B cell (primary cell): Measurements from ENCODE around the gene PPP1R14D. TPM values are rescaled to one million over a fixed set of nuclear protein-coding genes. Genes with fewer than 3 reads are reported as not detected.

Experiments used
- ATAC-seq: fragments of 200-7000 bp; cut with Tn5 transposase; one replicate; pipeline ENCODE4 v1.10.0; 2021; ENCODE audit warnings: low read depth, mild to moderate bottlenecking, moderate number of reproducible peaks, moderate library complexity
- CTCF ChIA-PET: fragments of 350-600 bp; sonication (Branson Sonifier 250); formaldehyde crosslinking; loops from one replicate; lab custom pipeline; 2021; ENCODE audit warnings: antibody characterized with exemption, inconsistent platforms; lab: Charles Lee
- POLR2A ChIA-PET: fragments of 350-600 bp; sonication (Branson Sonifier 250); formaldehyde crosslinking; loops from one replicate; lab custom pipeline; 2021; ENCODE audit warnings: antibody characterized with exemption; lab: Charles Lee
- DNase-seq: peaks from one replicate; pipeline ENCODE4 v3.0.0; 2013
- H2AFZ ChIP-seq: 2 replicates; pipeline ENCODE4 v1.6.1; 2012; ENCODE audit warnings: mild to moderate bottlenecking, low read depth, low read length; ENCODE audit not compliant: insufficient read depth, poor library complexity, severe bottlenecking
- H3K27ac ChIP-seq, 2 donors: 1 replicate in 1 of 2; 2 replicates in 1 of 2; pipeline ENCODE4 v1.5.1; 2012 to 2013; ENCODE audit warnings: low read length in 2 of 2, mild to moderate bottlenecking in 2 of 2, moderate library complexity in 1 of 2
- H3K27me3 ChIP-seq, 4 experiments: fragments of 200-600 bp in 1 of 4; sonication (generic) in 1 of 4; replicated peaks in 1 of 4; 1 replicate in 2 of 4; 2 replicates in 2 of 4; pipeline versions ENCODE4 v1.6.1 to v1.7.0; 2013 to 2016; ENCODE audit warnings: low read length in 3 of 4, mild to moderate bottlenecking in 2 of 4, mixed read lengths in 1 of 4, moderate library complexity in 1 of 4; ENCODE audit not compliant: insufficient read depth in 4 of 4, control insufficient read depth in 3 of 4; ENCODE audit errors: control extremely low read depth in 1 of 4
- H3K36me3 ChIP-seq, 2 experiments: replicated peaks in 1 of 2; 1 replicate in 1 of 2; 2 replicates in 1 of 2; pipeline versions ENCODE4 v1.6.1 to v1.7.1; 2013; ENCODE audit warnings: low read length in 1 of 2; ENCODE audit not compliant: insufficient read depth in 2 of 2, control insufficient read depth in 1 of 2; ENCODE audit errors: control extremely low read depth in 1 of 2, extremely low read depth in 1 of 2
- H3K4me1 ChIP-seq, 2 donors: fragments of 200-600 bp in 1 of 2; sonication (generic) in 1 of 2; 1 replicate in 1 of 2; 2 replicates in 1 of 2; pipeline versions ENCODE4 v1.5.1 to v1.6.1; 2013 to 2017; ENCODE audit warnings: low read length in 2 of 2; ENCODE audit not compliant: control insufficient read depth in 2 of 2, insufficient read depth in 2 of 2
- H3K4me2 ChIP-seq: replicated peaks from 2 replicates; pipeline ENCODE3; 2012; ENCODE audit warnings: mild to moderate bottlenecking, low read depth, low read length; ENCODE audit not compliant: poor library complexity, severe bottlenecking
- H3K4me3 ChIP-seq, 5 experiments: fragments of 200-600 bp in 1 of 5; sonication (generic) in 1 of 5; 1 replicate in 3 of 5; 2 replicates in 2 of 5; pipeline versions ENCODE4 v1.5.1 to v1.7.0; 2011 to 2016; ENCODE audit warnings: low read length in 4 of 5, mild to moderate bottlenecking in 4 of 5, low read depth in 2 of 5, control low read depth in 1 of 5, moderate library complexity in 1 of 5; ENCODE audit not compliant: insufficient read depth in 1 of 5; ENCODE audit errors: control extremely low read depth in 1 of 5, extremely low read depth in 1 of 5
- H3K79me2 ChIP-seq: fragments of 200-600 bp; sonication (generic); one replicate; pipeline ENCODE4 v1.6.0; 2016; ENCODE audit warnings: low read length; ENCODE audit not compliant: control insufficient read depth, insufficient read depth
- H3K9ac ChIP-seq: fragments of 200-600 bp; sonication (generic); 2 replicates; pipeline ENCODE4 v1.6.1; 2017; ENCODE audit warnings: mild to moderate bottlenecking, low read length, moderate library complexity
- H3K9me3 ChIP-seq, 3 donors: one replicate each; pipeline versions ENCODE4 v1.6.1 to v1.7.1; 2013; ENCODE audit warnings: low read length in 2 of 3; ENCODE audit not compliant: control insufficient read depth in 2 of 3, insufficient read depth in 1 of 3; ENCODE audit errors: control extremely low read depth in 1 of 3
- H4K20me1 ChIP-seq: 2 replicates; pipeline ENCODE4 v1.6.0; 2012; ENCODE audit warnings: mild to moderate bottlenecking, low read length; ENCODE audit not compliant: insufficient read depth, control insufficient read depth, poor library complexity, severe bottlenecking
- H3K27ac Mint-ChIP-seq: one replicate; pipeline ENCODE4 v1.8.0; 2021; ENCODE audit warnings: mixed read lengths
- H3K27me3 Mint-ChIP-seq: one replicate; pipeline ENCODE4 v1.8.0; 2021; ENCODE audit warnings: mixed read lengths
- H3K4me1 Mint-ChIP-seq: one replicate; pipeline ENCODE4 v1.8.0; 2021; ENCODE audit warnings: mixed read lengths
- H3K4me3 Mint-ChIP-seq: one replicate; pipeline ENCODE4 v1.8.0; 2021; ENCODE audit warnings: mixed read lengths
- H3K9me3 Mint-ChIP-seq: one replicate; pipeline ENCODE4 v1.8.0; 2022; ENCODE audit warnings: mixed read lengths; ENCODE audit not compliant: insufficient read depth
- CTCF ChIP-seq: fragments of 200-600 bp; IDR thresholded peaks from one replicate; pipeline ENCODE4 v1.8.0; 2022; ENCODE audit warnings: antibody characterized with exemption, mild to moderate bottlenecking
- EZH2 ChIP-seq: IDR thresholded peaks from 2 replicates; pipeline ENCODE4 v1.6.1; 2012; ENCODE audit warnings: borderline replicate concordance, low read depth, mild to moderate bottlenecking, moderate library complexity, low read length; ENCODE audit not compliant: insufficient read depth, poor library complexity, severe bottlenecking
- WGBS: methylation state at CpG from one replicate; pipeline ENCODE4 v1.1.5; 2013; ENCODE audit warnings: missing lambda C conversion rate; ENCODE audit not compliant: insufficient coverage; 5-methylcytosine and 5-hydroxymethylcytosine counted together
- intact Hi-C: fragments of 100-400 bp; cut with micrococcal nuclease; formaldehyde crosslinking; loops from one replicate; pipeline ENCODE4 v1.10.0; 2022
- polyA plus RNA-seq: library from polyadenylated mRNA; depleted of rRNA; stranded (reverse); fragments of >200 nt; gene quantifications from 2 replicates; pipeline ENCODE4 v1.2.3, GENCODE V29; 2012
- total RNA-seq, 2 donors: library from RNA; stranded (reverse); fragments of 120-200 nt in 1 of 2; gene quantifications; 1 replicate in 1 of 2; 2 replicates in 1 of 2; pipeline versions ENCODE4 v1.2.3 to v1.2.4, GENCODE V29; 2013 to 2022

The PPP1R14D gene
- total and polyA plus RNA-seq, 2 donors (not counting 1 experiment from before 2014, with no cell fraction given) = 0.19 TPM; not detected in 1

GRCh38 chr15:40819048-40819447, 9.5 kb downstream of the PPP1R14D start:
- ChIA-PET CTCF (interaction anchor here (1.0 kb wide), 1 partner anchor 75 kb away, joined by 3 read pairs; the partner anchor contains the start of gene VPS18), POLR2A (no interaction called here)
- no peak overlapping the region for H2AFZ ChIP-seq
- DNase-seq = no peak
- H3K4me2 ChIP-seq = no peak overlapping the region
- H3K27me3 Mint-ChIP-seq = no peaks in the 10 kb centered on the region
- no peak for TF ChIP-seq CTCF
- no peak for TF ChIP-seq EZH2
- H3K27ac Mint-ChIP-seq = no peak overlapping the region
- H4K20me1 ChIP-seq = no peaks in the 10 kb centered on the region
- H3K4me1 Mint-ChIP-seq = no peaks in the 10 kb centered on the region
- intact Hi-C loops = no loop called here
- no peak overlapping the region for H3K27ac ChIP-seq
- no peaks in the 10 kb centered on the region for H3K9me3 Mint-ChIP-seq
- H3K4me3 ChIP-seq = no peak overlapping the region
- WGBS = 100% methylated on average over 3 of the region's 7 CpGs
- no peak for ATAC-seq
- no peaks in the 10 kb centered on the region for H3K79me2 ChIP-seq
- no peaks in the 10 kb centered on the region for H3K27me3 ChIP-seq
- no peaks in the 10 kb centered on the region for H3K9me3 ChIP-seq
- no peaks in the 10 kb centered on the region for H3K4me1 ChIP-seq
- H3K36me3 ChIP-seq = peaks cover 0 to 16% of the 10 kb centered on the region in 2 experiments
- no peak overlapping the region for H3K4me3 Mint-ChIP-seq
- H3K9ac ChIP-seq = no peak overlapping the region

- H2AFZ ChIP-seq = no peak overlapping the region
- CTCF ChIA-PET = interaction anchor here (0.8 kb wide), 1 partner anchor 32 kb away, joined by 3 read pairs; no protein-coding TSS in a partner anchor
- no peaks in the 10 kb centered on the region for H3K4me1 Mint-ChIP-seq
These were observed 13.3 kb downstream of the PPP1R14D start for GRCh38 chr15:40815042-40815698.

More at GRCh38 chr15:40815042-40815698, 13.3 kb downstream of the PPP1R14D start:
- H3K9me3 Mint-ChIP-seq = no peaks in the 10 kb centered on the region
- intact Hi-C loops = no loop called here
- ATAC-seq = no peak
- H3K27ac ChIP-seq = no peak overlapping the region
- H3K4me3 Mint-ChIP-seq = no peak overlapping the region
- POLR2A ChIA-PET = no interaction called here
- H3K4me1 ChIP-seq = no peaks in the 10 kb centered on the region
- 100% methylated on average over 4 of the region's 4 CpGs for WGBS
- H3K36me3 ChIP-seq = peaks cover 0 to 41% of the 10 kb centered on the region in 2 experiments
- TF ChIP-seq CTCF = no peak
- no peak for TF ChIP-seq EZH2
- no peaks in the 10 kb centered on the region for H4K20me1 ChIP-seq
- no peaks in the 10 kb centered on the region for H3K27me3 Mint-ChIP-seq
- H3K4me2 ChIP-seq = no peak overlapping the region
- H3K9ac ChIP-seq = no peak overlapping the region
- H3K27me3 ChIP-seq = no peaks in the 10 kb centered on the region
- H3K27ac Mint-ChIP-seq = no peak overlapping the region
- no peak overlapping the region for H3K4me3 ChIP-seq
- no peaks in the 10 kb centered on the region for H3K79me2 ChIP-seq
- no peaks in the 10 kb centered on the region for H3K9me3 ChIP-seq
- DNase-seq = no peak
